ENCODE data around the gene GRIP2. TPM values are rescaled to one million over a fixed set of nuclear protein-coding genes. Genes with fewer than 3 reads are reported as not detected.

GRIP2 gene
- total and polyA plus RNA-seq, 9 of the 15 experiments (the other 6 are each of a cell fraction or from before 2014, with no cell fraction given) = 0.01 TPM; not detected in 7

DNA sequence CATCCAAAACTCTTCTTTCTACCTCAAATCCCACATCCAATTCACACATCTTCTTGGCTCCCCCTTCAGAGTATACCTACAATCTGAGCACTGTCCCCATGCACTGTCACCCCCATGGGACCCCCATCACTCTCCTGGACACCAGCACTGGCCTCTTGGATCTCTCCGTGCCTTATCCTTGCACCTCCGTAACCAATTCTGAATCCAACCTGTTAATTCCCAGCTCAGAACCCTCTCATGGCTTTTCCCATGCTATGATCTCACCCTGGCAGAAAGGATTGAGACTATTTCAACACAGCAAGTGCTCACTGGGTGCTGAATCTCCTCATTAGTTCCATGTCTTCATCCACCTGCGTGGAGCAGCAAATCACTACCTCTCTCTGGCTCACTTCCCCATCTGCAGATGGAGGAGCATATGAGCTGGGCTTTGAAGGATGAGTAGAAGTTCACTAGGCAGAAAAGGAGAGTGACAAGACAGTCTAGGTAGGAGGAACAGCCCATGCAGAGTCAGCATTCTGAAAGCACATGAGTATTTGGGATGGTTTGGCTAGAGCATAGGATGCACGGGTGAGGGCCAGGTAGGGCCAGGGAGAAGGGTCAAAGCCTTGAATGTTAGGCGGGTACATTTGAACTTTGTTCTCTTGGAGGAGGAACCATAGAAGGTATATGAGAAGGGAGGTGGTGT, 89.1 kb downstream of the GRIP2 start (continued):
- TF ChIP-seq, protein P1, sequence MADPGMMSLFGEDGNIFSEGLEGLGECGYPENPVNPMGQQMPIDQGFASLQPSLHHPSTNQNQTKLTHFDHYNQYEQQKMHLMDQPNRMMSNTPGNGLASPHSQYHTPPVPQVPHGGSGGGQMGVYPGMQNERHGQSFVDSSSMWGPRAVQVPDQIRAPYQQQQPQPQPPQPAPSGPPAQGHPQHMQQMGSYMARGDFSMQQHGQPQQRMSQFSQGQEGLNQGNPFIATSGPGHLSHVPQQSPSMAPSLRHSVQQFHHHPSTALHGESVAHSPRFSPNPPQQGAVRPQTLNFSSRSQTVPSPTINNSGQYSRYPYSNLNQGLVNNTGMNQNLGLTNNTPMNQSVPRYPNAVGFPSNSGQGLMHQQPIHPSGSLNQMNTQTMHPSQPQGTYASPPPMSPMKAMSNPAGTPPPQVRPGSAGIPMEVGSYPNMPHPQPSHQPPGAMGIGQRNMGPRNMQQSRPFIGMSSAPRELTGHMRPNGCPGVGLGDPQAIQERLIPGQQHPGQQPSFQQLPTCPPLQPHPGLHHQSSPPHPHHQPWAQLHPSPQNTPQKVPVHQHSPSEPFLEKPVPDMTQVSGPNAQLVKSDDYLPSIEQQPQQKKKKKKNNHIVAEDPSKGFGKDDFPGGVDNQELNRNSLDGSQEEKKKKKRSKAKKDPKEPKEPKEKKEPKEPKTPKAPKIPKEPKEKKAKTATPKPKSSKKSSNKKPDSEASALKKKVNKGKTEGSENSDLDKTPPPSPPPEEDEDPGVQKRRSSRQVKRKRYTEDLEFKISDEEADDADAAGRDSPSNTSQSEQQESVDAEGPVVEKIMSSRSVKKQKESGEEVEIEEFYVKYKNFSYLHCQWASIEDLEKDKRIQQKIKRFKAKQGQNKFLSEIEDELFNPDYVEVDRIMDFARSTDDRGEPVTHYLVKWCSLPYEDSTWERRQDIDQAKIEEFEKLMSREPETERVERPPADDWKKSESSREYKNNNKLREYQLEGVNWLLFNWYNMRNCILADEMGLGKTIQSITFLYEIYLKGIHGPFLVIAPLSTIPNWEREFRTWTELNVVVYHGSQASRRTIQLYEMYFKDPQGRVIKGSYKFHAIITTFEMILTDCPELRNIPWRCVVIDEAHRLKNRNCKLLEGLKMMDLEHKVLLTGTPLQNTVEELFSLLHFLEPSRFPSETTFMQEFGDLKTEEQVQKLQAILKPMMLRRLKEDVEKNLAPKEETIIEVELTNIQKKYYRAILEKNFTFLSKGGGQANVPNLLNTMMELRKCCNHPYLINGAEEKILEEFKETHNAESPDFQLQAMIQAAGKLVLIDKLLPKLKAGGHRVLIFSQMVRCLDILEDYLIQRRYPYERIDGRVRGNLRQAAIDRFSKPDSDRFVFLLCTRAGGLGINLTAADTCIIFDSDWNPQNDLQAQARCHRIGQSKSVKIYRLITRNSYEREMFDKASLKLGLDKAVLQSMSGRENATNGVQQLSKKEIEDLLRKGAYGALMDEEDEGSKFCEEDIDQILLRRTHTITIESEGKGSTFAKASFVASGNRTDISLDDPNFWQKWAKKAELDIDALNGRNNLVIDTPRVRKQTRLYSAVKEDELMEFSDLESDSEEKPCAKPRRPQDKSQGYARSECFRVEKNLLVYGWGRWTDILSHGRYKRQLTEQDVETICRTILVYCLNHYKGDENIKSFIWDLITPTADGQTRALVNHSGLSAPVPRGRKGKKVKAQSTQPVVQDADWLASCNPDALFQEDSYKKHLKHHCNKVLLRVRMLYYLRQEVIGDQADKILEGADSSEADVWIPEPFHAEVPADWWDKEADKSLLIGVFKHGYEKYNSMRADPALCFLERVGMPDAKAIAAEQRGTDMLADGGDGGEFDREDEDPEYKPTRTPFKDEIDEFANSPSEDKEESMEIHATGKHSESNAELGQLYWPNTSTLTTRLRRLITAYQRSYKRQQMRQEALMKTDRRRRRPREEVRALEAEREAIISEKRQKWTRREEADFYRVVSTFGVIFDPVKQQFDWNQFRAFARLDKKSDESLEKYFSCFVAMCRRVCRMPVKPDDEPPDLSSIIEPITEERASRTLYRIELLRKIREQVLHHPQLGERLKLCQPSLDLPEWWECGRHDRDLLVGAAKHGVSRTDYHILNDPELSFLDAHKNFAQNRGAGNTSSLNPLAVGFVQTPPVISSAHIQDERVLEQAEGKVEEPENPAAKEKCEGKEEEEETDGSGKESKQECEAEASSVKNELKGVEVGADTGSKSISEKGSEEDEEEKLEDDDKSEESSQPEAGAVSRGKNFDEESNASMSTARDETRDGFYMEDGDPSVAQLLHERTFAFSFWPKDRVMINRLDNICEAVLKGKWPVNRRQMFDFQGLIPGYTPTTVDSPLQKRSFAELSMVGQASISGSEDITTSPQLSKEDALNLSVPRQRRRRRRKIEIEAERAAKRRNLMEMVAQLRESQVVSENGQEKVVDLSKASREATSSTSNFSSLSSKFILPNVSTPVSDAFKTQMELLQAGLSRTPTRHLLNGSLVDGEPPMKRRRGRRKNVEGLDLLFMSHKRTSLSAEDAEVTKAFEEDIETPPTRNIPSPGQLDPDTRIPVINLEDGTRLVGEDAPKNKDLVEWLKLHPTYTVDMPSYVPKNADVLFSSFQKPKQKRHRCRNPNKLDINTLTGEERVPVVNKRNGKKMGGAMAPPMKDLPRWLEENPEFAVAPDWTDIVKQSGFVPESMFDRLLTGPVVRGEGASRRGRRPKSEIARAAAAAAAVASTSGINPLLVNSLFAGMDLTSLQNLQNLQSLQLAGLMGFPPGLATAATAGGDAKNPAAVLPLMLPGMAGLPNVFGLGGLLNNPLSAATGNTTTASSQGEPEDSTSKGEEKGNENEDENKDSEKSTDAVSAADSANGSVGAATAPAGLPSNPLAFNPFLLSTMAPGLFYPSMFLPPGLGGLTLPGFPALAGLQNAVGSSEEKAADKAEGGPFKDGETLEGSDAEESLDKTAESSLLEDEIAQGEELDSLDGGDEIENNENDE (IDR thresholded peaks at IDR 0.05; ENCODE audit: low read depth, low read length) = no peak
- TF ChIP-seq ZNF316 (IDR thresholded peaks at IDR 0.05) (peak; percentile 78), LARP7 (IDR thresholded peaks at IDR 0.05) (no peak), KLF16 (IDR thresholded peaks at IDR 0.05) (no peak), CCAR2 (IDR thresholded peaks at IDR 0.05; ENCODE audit: low read depth, low read length) (no peak), POLR2B (IDR thresholded peaks at IDR 0.05; ENCODE audit: low read depth, partially characterized antibody) (peak; percentile 27), KDM2B (CRISPR knock-in tag; IDR thresholded peaks at IDR 0.05) (no peak), NR2C2 (CRISPR knock-in tag; IDR thresholded peaks at IDR 0.05) (no peak), NR2C2 (tag; IDR thresholded peaks at IDR 0.05) (no peak), BRCA1 (IDR thresholded peaks at IDR 0.05) (no peak), BRCA1 (CRISPR knock-in tag; IDR thresholded peaks at IDR 0.05) (no peak), CTBP1 (IDR thresholded peaks at IDR 0.05; ENCODE audit: borderline replicate concordance) (no peak)
- TF ChIP-seq, protein P2, sequence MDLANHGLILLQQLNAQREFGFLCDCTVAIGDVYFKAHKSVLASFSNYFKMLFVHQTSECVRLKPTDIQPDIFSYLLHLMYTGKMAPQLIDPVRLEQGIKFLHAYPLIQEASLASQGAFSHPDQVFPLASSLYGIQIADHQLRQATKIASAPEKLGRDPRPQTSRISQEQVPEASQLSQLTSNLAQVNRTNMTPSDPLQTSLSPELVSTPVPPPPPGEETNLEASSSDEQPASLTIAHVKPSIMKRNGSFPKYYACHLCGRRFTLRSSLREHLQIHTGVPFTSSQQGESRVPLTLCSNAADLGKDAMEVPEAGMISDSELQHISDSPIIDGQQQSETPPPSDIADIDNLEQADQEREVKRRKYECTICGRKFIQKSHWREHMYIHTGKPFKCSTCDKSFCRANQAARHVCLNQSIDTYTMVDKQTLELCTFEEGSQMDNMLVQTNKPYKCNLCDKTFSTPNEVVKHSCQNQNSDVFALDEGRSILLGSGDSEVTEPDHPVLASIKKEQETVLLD (IDR thresholded peaks at IDR 0.05) = no peak
- TF ChIP-seq, protein P3, sequence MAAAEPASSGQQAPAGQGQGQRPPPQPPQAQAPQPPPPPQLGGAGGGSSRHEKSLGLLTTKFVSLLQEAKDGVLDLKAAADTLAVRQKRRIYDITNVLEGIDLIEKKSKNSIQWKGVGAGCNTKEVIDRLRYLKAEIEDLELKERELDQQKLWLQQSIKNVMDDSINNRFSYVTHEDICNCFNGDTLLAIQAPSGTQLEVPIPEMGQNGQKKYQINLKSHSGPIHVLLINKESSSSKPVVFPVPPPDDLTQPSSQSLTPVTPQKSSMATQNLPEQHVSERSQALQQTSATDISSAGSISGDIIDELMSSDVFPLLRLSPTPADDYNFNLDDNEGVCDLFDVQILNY (CRISPR knock-in tag; IDR thresholded peaks at IDR 0.05) = 0 out of 2 replicates have a peak, but pooled peaks have one; percentile 52

Data from K562 (cell line).